GM12878 (cell line): Measurements from ENCODE around the gene DAB2. TPM values are rescaled to one million over a fixed set of nuclear protein-coding genes. Genes with fewer than 3 reads are reported as not detected.

Source experiments
- ATAC-seq: fragments of 200-7000 bp; cut with Tn5 transposase; 3 replicates; pipeline ENCODE4 v1.9.1; 2020; ENCODE audit warnings: mild to moderate bottlenecking, moderate library complexity
- BruUV-seq: library from RNA; stranded (reverse); fragments of 400-500 nt; replicated peaks from 2 replicates; lab custom pipeline; 2021; lab: Mats Ljungman, UMichigan
- CTCF ChIA-PET: fragments of 300-600 bp; sonication (Branson Sonifier 250); formaldehyde crosslinking; extraction: SDS; loops from one replicate; lab custom pipeline; 2021; ENCODE audit warnings: inconsistent platforms; lab: Yijun Ruan, JAX
- POLR2A ChIA-PET: fragments of 350-600 bp; formaldehyde crosslinking; extraction: SDS; loops from one replicate; lab custom pipeline; 2021; ENCODE audit warnings: inconsistent platforms; lab: Charles Lee
- RAD21 ChIA-PET: fragments of 300-600 bp; sonication (Branson Sonifier 250); formaldehyde crosslinking; loops from one replicate; lab custom pipeline; 2023; ENCODE audit warnings: antibody characterized with exemption; ENCODE audit not compliant: unreplicated experiment; lab: Charles Lee
- SMC1A ChIA-PET: fragments of 300-600 bp; sonication (Branson Sonifier 250); formaldehyde crosslinking; loops from one replicate; lab custom pipeline; 2023; ENCODE audit not compliant: unreplicated experiment, uncharacterized antibody; lab: Charles Lee
- DNase-seq: peaks from one replicate; pipeline ENCODE4 v3.0.0-alpha.2; 2011; ENCODE audit warnings: low read depth, low spot score
- FAIRE-seq: peaks from 3 replicates; lab custom pipeline; 2011; peaks lifted over from hg19 to GRCh38; lab: Jason Lieb, UNC
- H2AFZ ChIP-seq: 2 replicates; pipeline ENCODE4 v1.6.0; 2011; ENCODE audit warnings: low read depth, low read length, control low read depth; ENCODE audit not compliant: control insufficient read depth
- H3K27ac ChIP-seq: 2 replicates; pipeline ENCODE4 v1.5.1; 2011; ENCODE audit warnings: control low read depth; ENCODE audit not compliant: control insufficient read depth, insufficient read depth
- H3K27me3 ChIP-seq, 2 experiments: replicated peaks in 1 of 2; 2 replicates each; pipeline versions ENCODE4 v1.6.0 to v1.6.1; 2011; ENCODE audit warnings: low read length in 1 of 2; ENCODE audit not compliant: control insufficient read depth in 2 of 2, insufficient read depth in 2 of 2
- H3K36me3 ChIP-seq, 2 experiments: 2 replicates each; pipeline ENCODE4 v1.5.1; 2011; ENCODE audit warnings: low read length in 1 of 2; ENCODE audit not compliant: control insufficient read depth in 2 of 2, insufficient read depth in 2 of 2
- H3K4me1 ChIP-seq: 2 replicates; pipeline ENCODE4 v1.6.1; 2011; ENCODE audit warnings: mild to moderate bottlenecking, low read length, moderate library complexity, mixed read lengths; ENCODE audit not compliant: control insufficient read depth, insufficient read depth
- H3K4me2 ChIP-seq: 2 replicates; pipeline ENCODE4 v1.6.0; 2011; ENCODE audit warnings: control low read depth; ENCODE audit not compliant: control insufficient read depth, insufficient read depth
- H3K4me3 ChIP-seq: fragments of 200-600 bp; sonication (generic); 2 replicates; pipeline ENCODE4 v1.5.1; 2016
- H3K79me2 ChIP-seq: 2 replicates; pipeline ENCODE4 v1.6.0; 2011; ENCODE audit warnings: low read length; ENCODE audit not compliant: control insufficient read depth, insufficient read depth
- H3K9ac ChIP-seq: 2 replicates; pipeline ENCODE4 v1.8.0; 2011; ENCODE audit warnings: low read length, control low read depth, mixed read lengths; ENCODE audit not compliant: control insufficient read depth, insufficient read depth
- H3K9me3 ChIP-seq: replicated peaks from 3 replicates; pipeline ENCODE4 v1.5.1; 2011; ENCODE audit warnings: mild to moderate bottlenecking, low read length; ENCODE audit not compliant: control insufficient read depth, insufficient read depth
- H4K20me1 ChIP-seq: 2 replicates; pipeline ENCODE4 v1.6.0; 2011; ENCODE audit not compliant: control insufficient read depth, insufficient read depth
- HCFC1 ChIP-seq: fragments of 150-350 bp; IDR thresholded peaks from 2 replicates; pipeline ENCODE4 v1.6.1; 2014; ENCODE audit warnings: low read length
- POLR2AphosphoS2 ChIP-seq: IDR thresholded peaks from 2 replicates; pipeline ENCODE4 v1.6.1; 2011; ENCODE audit warnings: low read depth, mild to moderate bottlenecking, low read length, improper control_type of control experiment, moderate library complexity
- RCOR1 ChIP-seq: conservative IDR thresholded peaks from 2 replicates; pipeline ENCODE4 v1.6.1; 2012; ENCODE audit warnings: low read depth, low read length, improper control_type of control experiment
- SMC3 ChIP-seq: IDR thresholded peaks from 2 replicates; pipeline ENCODE4 v1.6.1; 2011; ENCODE audit warnings: low read length, improper control_type of control experiment, borderline replicate concordance
- ZBED1 ChIP-seq: IDR thresholded peaks from 2 replicates; pipeline ENCODE4 v1.6.1; 2016; ENCODE audit warnings: borderline replicate concordance
- WGBS: methylation state at CpG from one replicate; pipeline ENCODE4 v1.1.6; 2016; ENCODE audit warnings: low lambda C conversion rate; ENCODE audit not compliant: insufficient replicate concordance, insufficient coverage; ENCODE audit errors: missing lambda C conversion rate; 5-methylcytosine and 5-hydroxymethylcytosine counted together
- in situ Hi-C: fragments of 300-500 bp; cut with MboI; formaldehyde crosslinking; loops from 9 replicates; pipeline ENCODE4 v1.14.3; 2018; ENCODE audit warnings: mixed read lengths
- intact Hi-C: fragments of 100-400 bp; cut with micrococcal nuclease; formaldehyde crosslinking; loops from one replicate; pipeline ENCODE4 v1.14.2; 2022; ENCODE audit not compliant: unreplicated experiment
- polyA plus RNA-seq, 11 experiments: library from polyadenylated mRNA; depleted of rRNA in 4 of 11; unstranded in 6 of 11; stranded (reverse) in 5 of 11; fragments of >200 nt; fragmentation: Nextera tagmentation in 4 of 11; fragmentation: Illumina TruSeq in 1 of 11; extraction: Ambion mirVana in 4 of 11; extraction: Trizol in 1 of 11; gene quantifications; 1 replicate in 1 of 11; 2 replicates in 10 of 11; pipeline versions ENCODE4 v1.2.1 to v1.2.3, GENCODE V29; 2011 to 2016; ENCODE audit warnings: inconsistent platforms in 2 of 11, missing spikeins in 2 of 11, low read depth in 1 of 11
- total RNA-seq, 4 experiments: library from RNA; depleted of rRNA in 3 of 4; stranded (reverse); fragments of >200 nt in 3 of 4; fragmentation: Illumina TruSeq in 1 of 4; extraction: Trizol in 1 of 4; gene quantifications; 2 replicates each; pipeline versions ENCODE4 v1.2.1 to v1.2.3, GENCODE V29; 2013 to 2021
- TF ChIP-seq, protein P1 (sequence below): IDR thresholded peaks from 2 replicates; pipeline ENCODE4 v1.6.1; 2012; ENCODE audit warnings: improper control_type of control experiment, low read depth, low read length; ENCODE audit not compliant: insufficient replicate concordance
- TF ChIP-seq, protein P2 (sequence below): fragments of 150-350 bp; IDR thresholded peaks from 2 replicates; pipeline ENCODE4 v1.6.1; 2016; ENCODE audit warnings: low read depth, low read length

Gene DAB2
- total and polyA plus RNA-seq, 10 of the 15 experiments (the other 5 are each of a cell fraction or from before 2014, with no cell fraction given): 0.05 to 0.23 (median 0.11) TPM; not detected in 7

- TF ChIP-seq ZBED1: no peak
- TF ChIP-seq, protein P1, sequence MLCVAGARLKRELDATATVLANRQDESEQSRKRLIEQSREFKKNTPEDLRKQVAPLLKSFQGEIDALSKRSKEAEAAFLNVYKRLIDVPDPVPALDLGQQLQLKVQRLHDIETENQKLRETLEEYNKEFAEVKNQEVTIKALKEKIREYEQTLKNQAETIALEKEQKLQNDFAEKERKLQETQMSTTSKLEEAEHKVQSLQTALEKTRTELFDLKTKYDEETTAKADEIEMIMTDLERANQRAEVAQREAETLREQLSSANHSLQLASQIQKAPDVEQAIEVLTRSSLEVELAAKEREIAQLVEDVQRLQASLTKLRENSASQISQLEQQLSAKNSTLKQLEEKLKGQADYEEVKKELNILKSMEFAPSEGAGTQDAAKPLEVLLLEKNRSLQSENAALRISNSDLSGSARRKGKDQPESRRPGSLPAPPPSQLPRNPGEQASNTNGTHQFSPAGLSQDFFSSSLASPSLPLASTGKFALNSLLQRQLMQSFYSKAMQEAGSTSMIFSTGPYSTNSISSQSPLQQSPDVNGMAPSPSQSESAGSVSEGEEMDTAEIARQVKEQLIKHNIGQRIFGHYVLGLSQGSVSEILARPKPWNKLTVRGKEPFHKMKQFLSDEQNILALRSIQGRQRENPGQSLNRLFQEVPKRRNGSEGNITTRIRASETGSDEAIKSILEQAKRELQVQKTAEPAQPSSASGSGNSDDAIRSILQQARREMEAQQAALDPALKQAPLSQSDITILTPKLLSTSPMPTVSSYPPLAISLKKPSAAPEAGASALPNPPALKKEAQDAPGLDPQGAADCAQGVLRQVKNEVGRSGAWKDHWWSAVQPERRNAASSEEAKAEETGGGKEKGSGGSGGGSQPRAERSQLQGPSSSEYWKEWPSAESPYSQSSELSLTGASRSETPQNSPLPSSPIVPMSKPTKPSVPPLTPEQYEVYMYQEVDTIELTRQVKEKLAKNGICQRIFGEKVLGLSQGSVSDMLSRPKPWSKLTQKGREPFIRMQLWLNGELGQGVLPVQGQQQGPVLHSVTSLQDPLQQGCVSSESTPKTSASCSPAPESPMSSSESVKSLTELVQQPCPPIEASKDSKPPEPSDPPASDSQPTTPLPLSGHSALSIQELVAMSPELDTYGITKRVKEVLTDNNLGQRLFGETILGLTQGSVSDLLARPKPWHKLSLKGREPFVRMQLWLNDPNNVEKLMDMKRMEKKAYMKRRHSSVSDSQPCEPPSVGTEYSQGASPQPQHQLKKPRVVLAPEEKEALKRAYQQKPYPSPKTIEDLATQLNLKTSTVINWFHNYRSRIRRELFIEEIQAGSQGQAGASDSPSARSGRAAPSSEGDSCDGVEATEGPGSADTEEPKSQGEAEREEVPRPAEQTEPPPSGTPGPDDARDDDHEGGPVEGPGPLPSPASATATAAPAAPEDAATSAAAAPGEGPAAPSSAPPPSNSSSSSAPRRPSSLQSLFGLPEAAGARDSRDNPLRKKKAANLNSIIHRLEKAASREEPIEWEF: no peak
- TF ChIP-seq, protein P2, sequence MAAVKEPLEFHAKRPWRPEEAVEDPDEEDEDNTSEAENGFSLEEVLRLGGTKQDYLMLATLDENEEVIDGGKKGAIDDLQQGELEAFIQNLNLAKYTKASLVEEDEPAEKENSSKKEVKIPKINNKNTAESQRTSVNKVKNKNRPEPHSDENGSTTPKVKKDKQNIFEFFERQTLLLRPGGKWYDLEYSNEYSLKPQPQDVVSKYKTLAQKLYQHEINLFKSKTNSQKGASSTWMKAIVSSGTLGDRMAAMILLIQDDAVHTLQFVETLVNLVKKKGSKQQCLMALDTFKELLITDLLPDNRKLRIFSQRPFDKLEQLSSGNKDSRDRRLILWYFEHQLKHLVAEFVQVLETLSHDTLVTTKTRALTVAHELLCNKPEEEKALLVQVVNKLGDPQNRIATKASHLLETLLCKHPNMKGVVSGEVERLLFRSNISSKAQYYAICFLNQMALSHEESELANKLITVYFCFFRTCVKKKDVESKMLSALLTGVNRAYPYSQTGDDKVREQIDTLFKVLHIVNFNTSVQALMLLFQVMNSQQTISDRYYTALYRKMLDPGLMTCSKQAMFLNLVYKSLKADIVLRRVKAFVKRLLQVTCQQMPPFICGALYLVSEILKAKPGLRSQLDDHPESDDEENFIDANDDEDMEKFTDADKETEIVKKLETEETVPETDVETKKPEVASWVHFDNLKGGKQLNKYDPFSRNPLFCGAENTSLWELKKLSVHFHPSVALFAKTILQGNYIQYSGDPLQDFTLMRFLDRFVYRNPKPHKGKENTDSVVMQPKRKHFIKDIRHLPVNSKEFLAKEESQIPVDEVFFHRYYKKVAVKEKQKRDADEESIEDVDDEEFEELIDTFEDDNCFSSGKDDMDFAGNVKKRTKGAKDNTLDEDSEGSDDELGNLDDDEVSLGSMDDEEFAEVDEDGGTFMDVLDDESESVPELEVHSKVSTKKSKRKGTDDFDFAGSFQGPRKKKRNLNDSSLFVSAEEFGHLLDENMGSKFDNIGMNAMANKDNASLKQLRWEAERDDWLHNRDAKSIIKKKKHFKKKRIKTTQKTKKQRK: no peak
Measured at GRCh38 chr5:39447968-39448367, 23.2 kb upstream of the DAB2 start (continued).

DNA sequence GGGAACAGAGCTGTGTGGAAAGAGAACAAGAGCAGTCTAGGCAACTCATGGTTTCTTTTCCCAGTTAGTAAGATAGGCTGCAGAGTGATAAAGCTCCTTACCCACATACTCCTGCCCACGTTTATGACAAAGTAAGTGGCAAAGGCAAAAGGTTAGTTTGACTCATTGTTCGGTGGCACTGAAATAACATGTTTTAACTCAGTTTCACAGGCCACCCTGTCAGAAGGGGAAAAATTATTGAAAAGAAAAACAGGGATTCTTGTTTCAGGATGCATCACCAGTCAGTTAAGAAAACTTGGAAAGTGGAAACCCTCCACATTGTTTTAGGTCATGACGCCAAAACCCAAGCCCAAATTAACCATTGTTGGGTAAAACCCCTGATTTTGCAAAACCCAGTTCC lies 22.3 kb upstream of the DAB2 start:
- Histone ChIP-seq H2AFZ (no peak overlapping the region), H3K79me2 (no peaks in the 10 kb centered on the region), H3K9ac (no peak overlapping the region), H3K9me3 (no peaks in the 10 kb centered on the region), H3K27me3 (no peaks in the 10 kb centered on the region), H3K4me2 (no peak overlapping the region), H3K36me3 (no peaks in the 10 kb centered on the region), H3K4me3 (no peak overlapping the region), H3K4me1 (no peaks in the 10 kb centered on the region), H4K20me1 (no peaks in the 10 kb centered on the region), H3K27ac (no peak overlapping the region)
- no peak for ATAC-seq
- ChIA-PET SMC1A (no interaction called here), POLR2A (no interaction called here), CTCF (interaction anchor here (1.2 kb wide), 1 partner anchor 69 kb away, joined by 3 read pairs; no protein-coding TSS in a partner anchor), RAD21 (no interaction called here)
- 63% methylated on average over 3 of the region's 3 CpGs for WGBS
- no peak for DNase-seq
- intact Hi-C loops (no loop called here), in situ Hi-C loops (no loop called here)
- BruUV-seq: no TSS peak
- FAIRE-seq: no peak
- no peak for TF ChIP-seq HCFC1
- TF ChIP-seq, protein P2: no peak
- no peak for TF ChIP-seq SMC3
- no peak for TF ChIP-seq POLR2AphosphoS2
- TF ChIP-seq RCOR1: no peak
